ENCODE measurements around the gene SEC22A. TPM values are rescaled to one million over a fixed set of nuclear protein-coding genes. Genes with fewer than 3 reads are reported as not detected.

SEC22A gene
- 31.8 and 31.9 TPM in 2 replicates for total RNA-seq

GRCh38 chr3:123201557-123202427, at the start of gene SEC22A:
Gene SEC22A, plus strand, starts transcription at chr3:123201943. Its CDS starts 7,275 bp downstream, at chr3:123209218.

Other genes with a start within 250 kb of the SEC22A start
- not detected in 2 replicates for gene SEMA5B, start 174.2 kb upstream of the SEC22A start, total RNA-seq
- gene PDIA5, start 134.9 kb upstream of the SEC22A start, total RNA-seq = 51.3 and 61.7 TPM in 2 replicates
- gene ADCY5, start 247.1 kb downstream of the SEC22A start, total RNA-seq = 0.18 and 0.65 TPM in 2 replicates